Measurements from ENCODE around the gene ABLIM2.

The ABLIM2 gene

DNA sequence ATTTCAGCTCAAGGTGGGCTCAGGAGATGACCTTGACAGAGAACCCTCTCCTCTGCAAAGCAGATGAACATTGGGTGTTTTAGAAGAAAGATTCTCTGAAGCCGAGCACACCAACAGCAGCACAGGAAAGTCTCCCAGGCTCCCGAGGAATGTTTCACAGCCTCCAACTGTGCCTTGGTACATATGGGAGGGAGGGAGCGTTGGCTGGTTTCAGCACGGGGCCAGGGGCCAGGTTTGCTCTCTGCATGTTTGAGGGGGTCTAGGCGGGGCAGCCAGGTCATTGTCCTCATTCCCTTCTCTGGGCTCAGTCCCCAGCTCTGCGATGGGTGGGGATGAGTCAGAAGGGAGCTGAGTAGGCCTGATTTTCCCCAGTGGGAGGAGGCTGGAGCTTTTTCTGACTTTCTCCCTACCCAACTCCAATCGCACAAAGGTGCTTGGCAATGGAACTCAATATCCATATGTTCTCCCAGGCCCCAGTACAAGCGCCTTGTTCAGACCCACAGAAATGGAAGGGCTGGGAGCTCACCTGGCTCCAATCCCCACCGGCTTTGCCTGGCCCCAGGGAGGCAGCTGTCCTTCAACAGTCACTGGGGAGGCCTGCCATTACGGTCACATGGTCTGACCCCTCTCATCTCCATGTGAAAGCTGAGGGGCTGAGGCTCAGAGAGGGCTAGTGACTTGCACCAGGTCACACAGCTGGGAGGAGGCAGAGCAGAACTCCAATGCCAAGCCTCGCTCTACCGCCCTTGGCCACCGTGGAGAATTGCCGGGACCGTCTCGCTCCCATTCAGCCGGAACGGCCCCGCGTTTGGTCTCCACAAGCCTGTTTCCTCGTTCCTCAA is 110.6 kb downstream of the ABLIM2 start:
- no peak for DNase-seq (ENCODE audit: low read depth)

DNA sequence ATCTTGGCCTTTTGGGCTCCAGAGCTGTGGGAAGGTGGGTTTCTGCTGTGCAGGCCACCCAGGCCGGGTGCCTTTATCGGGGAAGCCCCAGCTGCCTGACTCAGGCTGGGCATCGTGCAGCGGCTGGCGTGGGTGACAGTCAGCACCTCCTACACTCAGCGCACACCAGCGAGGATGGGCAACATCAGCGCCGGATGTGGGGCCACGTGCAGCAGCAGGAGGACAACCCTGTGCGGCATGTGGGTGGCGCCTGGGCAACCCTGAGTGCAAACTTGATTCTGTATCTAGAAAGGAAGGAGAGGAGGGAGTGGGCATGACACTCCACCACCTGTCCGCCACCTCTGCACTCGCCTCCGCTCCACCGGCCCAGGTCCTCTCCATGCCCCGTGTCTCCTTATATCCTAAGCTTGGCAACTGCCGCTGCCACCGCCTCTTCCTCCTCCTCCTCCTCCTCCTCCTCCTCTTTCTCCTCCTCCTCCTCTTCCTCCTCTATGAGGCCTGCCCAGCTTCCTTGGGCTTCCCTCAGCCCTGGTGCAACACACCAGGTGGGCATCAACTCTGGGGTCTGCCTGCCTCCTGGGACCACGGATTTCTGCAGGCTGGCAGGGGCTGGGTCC is 111.6 kb downstream of the ABLIM2 start:
- DNase-seq (ENCODE audit: low read depth), result no peak

DNA sequence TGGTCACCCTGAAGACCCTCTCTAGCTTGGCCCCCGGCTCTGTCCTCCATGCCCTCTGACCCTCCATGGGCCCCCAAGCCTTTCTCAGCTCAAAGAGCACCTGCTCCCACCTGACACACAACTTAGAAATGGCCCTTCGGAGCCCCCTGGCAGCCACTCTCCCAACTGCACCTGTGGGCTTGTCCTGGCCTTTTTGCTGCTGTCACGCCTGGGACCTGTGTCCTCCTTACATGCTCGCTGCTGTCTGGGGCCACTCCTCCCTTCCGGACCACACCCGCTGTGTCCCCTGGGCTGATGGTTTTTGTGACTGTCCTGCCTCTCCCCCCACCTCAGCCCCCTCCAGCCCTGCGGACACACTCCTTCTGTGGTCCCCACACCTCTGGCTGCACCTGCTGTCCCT is 112.7 kb downstream of the ABLIM2 start:
- no peak for DNase-seq (ENCODE audit: low read depth)

DNA sequence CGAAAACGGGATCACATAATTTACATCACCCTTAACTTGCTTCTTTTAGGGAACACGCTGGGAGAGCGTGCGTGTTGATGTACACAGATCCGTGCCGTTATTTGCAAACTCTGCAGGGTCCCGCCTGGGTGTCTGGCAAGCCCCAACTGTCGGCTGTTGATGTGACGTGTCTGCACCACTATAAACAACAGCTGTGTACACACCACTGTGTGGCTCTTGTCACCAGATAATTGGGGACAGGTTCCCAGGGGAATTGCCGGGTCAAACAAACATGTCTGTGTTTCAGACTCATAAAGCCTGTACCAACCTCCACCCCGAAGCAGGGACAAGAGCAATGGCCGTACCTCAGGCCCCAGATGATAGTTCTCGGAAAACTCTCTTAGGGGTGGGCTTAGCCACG is 113.9 kb downstream of the ABLIM2 start:
- DNase-seq (ENCODE audit: low read depth), result no peak

DNA sequence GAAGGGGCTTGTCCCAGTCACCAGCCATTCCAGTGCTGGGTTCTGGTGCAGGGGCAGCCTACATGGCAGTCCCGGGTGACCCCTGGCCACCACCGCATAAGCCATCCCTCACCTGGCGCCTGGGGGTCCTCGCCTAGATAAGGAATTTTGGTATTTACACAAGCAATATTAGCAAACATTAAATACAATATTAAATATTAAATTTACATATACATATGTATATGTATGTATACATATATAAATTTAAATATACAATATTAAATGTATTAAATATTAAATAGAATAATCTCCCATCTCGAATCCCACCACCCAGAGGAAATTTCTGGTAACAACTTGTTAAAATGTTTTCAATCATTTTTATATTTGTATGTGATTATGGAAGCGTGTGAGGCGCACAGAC is 114.4 kb downstream of the ABLIM2 start:
- no peak for DNase-seq (ENCODE audit: low read depth)

DNA sequence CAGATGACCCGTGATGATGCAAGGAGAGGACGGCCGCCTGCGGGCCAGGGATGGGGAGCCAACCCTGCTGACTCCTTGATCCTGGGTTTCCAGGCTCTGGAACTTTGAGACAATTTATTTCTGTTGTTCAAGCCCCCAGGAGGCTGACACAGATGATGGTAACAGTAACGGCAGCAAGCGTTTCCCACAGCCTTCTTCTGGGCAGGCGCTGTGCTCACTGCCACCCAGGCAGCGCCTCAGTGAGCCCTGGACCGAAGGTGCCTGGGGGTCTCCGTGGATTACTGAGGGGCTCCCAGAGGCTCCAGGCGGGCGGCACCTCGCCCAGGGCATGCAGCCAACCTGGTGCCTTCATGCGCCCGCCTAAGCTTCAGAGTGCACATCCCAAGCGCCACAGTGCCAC is 115.0 kb downstream of the ABLIM2 start:
- no peak for DNase-seq (ENCODE audit: low read depth)

DNA sequence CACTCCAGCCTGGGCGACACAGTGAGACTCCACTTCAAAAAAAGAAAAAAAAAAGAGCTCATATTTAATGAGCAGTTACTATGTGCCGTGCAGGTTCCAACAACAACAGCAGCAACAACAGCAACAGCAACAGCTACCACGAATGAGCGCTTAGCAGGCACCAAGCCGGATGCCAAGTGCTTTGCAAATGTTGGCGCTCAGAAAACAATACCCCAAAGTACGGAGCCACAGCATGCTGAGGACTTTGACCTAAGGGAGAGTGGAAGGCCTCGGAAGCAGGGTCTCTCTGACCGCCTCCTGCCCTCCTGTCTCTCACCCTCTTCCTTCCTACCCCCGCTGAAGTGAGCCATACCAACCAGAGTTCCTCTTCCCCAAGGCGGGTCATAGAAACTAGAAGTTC is 116.7 kb downstream of the ABLIM2 start:
- no peak for DNase-seq (ENCODE audit: low read depth)

DNA sequence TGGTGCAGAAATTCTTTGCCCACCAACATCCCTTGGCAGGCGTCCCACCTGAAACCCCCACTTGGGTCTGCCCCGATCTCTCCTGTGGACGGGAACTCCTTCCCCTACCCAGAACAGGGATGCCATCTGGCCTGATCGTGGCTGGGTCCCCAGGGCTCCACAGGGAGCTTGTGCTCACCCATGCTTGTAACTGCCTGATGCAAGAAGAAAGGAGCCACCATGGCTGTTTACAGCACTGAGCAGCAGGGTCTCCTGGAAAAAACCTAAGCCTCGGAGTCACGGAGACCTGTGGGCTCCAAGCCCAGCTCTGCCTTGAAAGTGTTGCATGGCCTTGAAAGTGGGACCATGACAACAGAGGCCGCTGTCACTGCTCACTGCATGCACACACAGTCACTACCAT is 117.4 kb downstream of the ABLIM2 start:
- DNase-seq (ENCODE audit: low read depth), result no peak

DNA sequence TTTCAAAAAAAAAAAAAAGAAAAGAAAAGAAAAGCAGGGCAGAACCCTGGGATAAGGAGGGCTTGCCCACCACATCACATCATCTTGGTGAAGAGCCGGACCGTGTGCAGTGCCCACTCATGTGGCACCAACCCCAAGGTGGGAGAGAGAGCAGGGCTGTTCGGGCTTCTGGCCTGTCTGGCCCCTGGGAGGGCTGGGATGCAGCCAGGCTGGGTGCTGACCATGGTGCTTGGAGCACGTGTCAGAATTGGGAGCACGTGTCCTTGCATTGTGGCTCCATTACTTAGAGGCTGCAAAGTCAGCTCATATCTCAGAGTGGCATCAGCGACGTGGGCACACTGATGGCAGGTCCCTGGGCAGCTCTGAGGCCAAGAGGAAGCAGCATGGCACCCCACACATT is 118.0 kb downstream of the ABLIM2 start:
- DNase-seq (ENCODE audit: low read depth), result no peak

DNA sequence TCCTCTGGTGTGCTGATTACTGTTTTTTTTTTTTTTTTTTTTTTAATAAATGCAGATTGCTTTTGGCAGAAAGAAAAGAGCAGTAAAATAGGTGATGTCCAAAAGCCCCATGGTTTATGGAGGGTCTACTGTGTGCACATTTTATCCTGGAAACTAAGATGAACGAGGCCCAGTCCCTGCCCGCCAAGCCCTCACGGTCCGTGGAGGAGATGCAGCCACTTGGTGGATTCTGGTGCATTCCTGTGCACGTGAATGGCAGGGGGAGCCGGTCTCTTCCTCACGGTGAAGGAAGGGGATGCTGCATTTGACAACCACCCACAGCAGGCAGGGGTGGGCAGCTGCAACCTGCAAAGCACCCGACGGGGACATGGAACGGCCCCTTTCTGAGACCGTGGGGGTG is 118.8 kb downstream of the ABLIM2 start:
- DNase-seq (ENCODE audit: low read depth), result no peak

DNA sequence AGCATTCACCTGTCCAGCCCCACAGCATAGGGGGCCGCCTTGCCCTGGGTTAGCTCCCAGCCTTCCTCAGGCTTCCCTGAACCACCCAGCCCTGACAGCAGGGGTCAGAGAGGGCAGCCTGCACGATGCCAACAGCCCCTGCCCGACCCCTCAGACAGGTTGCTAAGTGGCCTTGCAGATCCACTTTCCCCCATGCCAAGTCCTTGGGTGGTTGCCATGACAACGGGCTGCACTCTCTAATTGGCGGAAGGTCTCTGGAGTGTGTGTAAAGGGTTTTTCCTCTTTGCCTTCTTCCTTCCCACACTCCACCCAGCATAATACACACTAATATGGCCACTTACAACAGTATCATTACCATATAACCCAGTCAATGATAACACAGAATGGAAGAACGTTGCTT is 119.3 kb downstream of the ABLIM2 start:
- no peak for DNase-seq (ENCODE audit: low read depth)

DNA sequence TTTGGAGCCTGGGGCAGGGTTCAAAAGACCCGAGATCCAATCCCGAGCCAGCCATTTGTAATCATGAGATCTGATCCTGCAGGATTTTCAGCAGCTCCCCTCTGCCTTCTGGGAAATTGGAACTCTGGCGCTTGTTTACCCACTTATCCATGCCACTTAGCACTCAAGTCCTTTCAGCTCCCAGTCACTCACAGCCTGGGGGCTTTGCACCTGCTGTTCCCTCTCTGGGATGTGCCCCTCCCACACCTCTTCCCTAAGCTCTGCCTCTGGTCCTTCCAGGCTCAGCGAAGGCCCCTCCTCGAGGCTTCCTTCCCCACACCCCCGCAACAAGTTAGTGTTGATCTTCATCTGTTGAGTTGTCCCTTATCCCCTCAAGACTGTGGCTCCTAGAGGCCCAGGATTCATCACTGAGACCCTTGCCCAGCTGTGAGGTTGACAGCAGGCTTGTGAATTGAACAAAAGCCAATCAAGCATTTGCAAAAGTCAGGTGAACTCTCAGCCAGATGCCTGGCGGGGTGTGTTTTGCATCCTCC is 119.8 kb downstream of the ABLIM2 start:
- DNase-seq (ENCODE audit: low read depth), result no peak

DNA sequence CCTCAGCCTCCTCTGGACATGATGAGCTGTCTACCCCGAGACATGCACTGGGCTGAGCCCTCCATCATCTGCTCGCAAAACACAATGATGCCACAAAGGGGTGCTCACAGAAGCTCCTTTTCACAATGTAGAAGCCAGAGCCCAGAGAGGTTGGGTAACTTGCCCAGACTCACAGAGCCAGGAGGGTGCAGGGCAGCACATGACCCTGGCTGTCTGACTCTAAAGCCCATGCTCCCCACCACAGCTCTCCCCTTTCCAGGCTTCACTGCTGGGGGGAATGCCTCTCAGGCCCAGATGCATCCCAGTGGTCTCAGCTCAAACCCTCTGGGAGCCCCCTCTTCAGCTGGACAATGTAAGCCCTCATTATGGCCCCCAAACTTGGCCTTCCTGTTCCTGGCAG is 120.5 kb downstream of the ABLIM2 start:
- DNase-seq (ENCODE audit: low read depth), result no peak

DNA sequence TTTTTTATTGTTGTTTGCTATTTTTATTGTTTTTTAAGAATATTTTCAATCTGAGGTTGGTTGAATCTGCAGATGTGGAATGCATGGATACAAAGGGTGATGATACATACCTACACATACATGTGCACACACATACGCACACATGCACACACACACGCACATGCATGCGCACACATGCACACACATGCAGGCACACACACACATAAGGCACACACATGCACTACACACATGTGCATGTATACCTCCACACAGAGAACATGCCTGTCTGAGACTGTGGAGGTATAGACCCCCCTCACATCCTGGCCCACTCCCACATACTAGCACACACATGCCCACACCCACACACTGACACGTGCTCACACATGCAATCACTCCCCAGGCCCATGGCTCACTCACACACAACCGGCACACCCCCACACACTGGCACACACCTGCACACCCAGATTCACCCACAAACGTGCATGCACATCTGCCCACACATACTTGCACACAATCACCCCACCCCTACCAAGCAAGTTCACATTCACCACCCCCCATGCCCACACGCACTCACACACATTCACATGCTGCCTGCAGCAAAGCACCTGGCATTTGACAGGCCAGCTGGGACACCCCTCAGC is 121.4 kb downstream of the ABLIM2 start:
- DNase-seq (ENCODE audit: low read depth), result no peak

DNA sequence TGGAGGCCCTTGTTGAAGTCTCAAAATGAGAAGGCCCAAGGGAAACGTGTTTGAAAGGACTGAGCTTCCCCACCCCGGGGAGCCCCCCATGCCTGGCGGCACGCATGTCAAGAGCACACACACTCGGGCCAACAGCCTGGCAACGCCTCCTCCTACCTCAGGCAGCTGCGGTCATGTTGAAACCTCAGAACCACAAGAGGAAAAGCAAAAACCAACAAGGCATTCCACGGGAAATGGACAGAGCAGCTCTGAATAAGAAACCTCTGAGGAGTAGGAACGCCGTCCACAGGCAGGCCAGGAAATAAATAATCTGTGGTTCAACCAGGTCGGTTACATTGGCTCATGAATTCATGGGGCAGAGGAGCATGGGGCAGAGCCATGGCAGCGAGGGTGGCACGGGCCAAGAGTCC is 123.2 kb downstream of the ABLIM2 start:
- DNase-seq (ENCODE audit: low read depth), result no peak

DNA sequence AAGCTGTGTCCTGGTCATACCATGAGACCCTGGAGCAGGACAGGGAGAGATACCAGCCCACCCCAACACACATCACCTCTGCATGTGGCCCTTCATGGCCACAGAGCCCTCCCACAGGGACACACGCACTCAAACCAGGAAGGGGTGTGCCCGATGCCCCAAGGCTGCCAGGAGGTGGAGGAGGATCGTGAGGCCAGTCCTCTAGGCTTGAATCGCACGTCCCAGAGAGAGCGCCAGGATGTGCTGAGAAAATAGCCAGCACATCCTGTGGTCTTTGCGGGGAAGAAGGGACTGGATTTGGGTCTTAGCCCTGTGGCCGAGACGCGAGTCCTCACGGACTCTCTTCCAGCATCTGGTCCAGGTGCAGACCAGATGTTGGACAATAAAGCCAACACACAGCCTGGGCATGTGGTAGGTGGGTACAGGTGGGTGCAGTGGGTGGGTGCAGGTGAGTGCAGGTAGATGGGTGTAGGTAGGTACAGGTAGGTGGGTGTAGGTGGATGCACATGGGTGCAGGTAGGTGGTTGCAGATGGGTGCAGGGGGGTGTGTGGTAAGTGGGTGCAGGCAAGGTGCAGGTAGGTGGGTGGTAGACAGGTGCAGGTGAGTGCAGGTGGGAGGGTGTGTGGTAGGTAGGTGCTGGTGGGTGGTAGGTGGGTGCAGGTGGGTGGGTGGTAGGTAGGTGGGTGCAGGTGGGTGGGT is 124.6 kb downstream of the ABLIM2 start:
- DNase-seq (ENCODE audit: low read depth), result no peak

DNA sequence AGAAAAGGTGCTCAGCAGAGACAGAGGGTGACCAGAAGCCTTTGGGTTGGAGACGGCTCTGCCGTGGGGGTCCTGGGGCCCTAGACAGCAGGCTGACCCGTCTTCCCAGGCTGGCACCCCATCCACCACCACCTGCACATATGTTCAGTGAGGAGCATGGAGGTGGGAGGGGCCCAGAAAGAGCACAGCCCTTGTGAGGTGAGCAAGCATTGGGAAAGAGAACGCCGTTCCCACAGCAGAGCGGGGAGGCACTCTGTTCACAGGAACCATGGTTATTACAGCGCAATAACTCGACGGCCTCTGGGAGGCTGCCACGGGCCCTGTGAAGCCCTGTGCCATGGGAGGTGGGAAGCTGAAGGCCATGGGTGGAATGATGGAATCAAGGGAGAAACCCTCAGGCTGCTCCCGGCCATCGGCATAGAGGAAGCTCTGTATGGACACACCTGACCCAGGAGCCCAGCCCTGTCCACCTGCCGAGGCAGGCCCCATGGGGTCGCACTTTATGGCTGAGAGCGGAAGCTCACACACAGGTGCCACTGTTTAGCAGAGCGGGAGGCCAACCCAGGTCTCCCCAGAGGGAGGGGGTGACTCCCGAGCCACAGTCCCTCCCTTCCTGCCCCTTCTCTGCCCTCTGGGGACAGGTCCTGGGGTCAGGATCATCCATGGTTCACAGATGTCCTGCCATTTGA is 125.4 kb downstream of the ABLIM2 start:
- DNase-seq (ENCODE audit: low read depth), result no peak

DNA sequence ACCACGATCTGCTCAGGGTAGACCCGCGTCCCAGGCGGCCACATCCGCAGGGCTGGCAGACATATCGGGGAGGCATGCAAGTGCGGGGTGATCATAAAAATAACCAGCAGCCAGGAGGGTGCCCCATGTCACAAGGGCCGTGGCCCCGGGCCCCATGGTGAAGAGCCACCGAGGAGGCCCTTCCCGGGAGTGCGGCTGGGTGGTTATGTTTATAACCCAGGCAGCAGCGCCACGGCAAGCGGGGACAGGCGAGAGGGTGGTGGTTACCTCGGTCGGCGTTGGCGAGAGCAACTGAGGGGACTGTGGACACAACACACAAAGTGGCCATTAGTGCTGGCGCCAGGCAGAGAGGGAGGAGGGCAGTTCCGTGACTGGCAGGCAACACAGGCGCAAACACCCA is 126.2 kb downstream of the ABLIM2 start:
- no peak for DNase-seq (ENCODE audit: low read depth)

DNA sequence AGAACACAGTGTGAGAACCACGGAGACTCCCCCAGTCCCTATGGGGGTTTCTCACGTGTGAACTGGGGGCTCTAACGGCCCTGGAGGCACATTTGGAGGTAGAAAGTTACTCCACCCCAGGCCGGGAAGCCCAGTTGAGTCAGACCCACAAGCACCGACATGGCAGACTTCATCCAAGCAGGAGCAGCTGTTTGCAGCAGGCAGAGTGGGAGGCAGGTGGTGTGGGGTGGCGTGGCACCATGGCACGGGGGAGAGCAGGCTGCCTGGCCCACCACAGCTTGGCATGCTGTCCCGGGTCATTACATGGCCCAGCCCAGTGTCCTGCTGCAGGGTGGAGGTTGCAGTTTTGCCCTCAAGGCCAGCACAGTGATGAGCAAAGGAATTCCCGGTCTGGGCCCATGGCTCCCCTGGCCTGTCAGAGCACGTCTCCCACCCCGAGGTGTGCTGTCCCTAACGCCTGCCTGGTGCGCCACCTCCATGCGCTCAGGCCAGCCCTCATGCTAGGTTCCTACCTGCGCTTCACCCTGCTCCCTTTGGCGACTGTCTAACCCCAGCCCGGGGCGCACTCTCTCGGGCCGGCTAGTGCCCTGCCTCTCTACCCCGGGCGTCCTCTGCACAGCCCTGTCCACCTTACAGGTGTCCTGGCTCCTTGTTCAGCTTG is 128.4 kb downstream of the ABLIM2 start:
- no peak for DNase-seq (ENCODE audit: low read depth)

DNA sequence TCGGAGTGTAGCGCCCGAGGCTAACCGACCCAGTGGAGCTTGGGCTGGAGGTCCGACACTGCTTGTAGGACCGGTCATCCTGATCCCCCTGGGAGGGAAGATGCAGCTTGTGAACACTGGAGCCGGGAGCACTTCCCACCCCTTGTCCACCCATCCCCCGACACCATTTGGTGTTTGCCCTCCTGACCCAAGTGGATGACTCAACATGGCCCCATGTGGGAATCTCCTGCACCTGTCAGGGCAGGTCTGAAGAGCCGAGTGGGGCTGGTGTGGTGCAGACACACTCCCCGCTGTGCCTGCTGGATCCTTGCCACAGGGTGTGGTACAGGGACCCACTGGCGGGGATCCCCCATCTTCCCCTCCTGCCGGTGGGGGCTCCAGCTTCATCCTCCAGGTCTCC is 128.9 kb downstream of the ABLIM2 start:
- DNase-seq (ENCODE audit: low read depth), result no peak

DNA sequence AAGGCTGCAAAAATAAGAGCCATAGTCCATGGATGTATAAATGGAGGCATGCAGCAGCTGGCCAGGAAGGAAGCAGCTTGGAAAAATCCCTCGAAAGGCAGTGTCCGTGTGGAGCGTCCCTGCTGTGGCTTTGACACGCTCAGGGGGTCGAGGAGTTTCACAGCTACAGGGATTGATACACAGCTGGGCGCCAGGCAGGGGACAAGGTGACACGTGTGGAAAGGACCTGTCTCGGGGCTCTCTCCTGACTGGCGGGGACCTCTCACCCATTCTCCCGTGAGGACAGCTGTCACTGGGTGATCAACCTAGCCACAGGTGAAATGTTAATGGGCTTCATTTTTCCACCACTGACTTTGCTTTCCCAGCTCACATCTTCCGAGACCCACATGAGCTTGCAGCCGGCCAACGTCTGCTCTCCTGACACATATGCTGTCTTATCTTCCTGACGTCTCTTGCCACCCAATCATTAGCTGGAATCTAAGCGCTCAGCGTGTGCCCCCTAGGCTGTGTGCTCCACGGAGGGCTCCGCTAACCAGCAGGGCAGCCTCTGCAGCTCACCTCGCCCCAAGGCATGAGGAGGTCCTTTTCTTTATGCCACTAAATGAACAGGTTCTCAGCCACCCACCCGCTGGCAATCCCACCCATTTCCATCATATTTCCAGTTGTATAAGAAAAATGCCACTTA is 129.6 kb downstream of the ABLIM2 start:
- no peak for DNase-seq (ENCODE audit: low read depth)
